GM18520 (cell line): ENCODE measurements around the gene DCAF10.
"Not testable (repeated sequence)": the region's sequence is repeated elsewhere in the genome, so short reads cannot be mapped to it uniquely, and the experiment has no call there.

ENCODE experiments used
- ATAC-seq: cut with Tn5 transposase; IDR thresholded peaks from one replicate; pipeline ENCODE4 v1.9.1; 2021; ENCODE audit not compliant: unreplicated experiment

Gene DCAF10

GRCh38 chr9:37906312-37907239, 106.0 kb downstream of the DCAF10 start:
- no peak for ATAC-seq

- ATAC-seq, result no peak
Measured at GRCh38 chr9:37908283-37908682, 107.7 kb downstream of the DCAF10 start.

GRCh38 chr9:37908698-37909186, 108.1 kb downstream of the DCAF10 start:
- ATAC-seq, result no peak

GRCh38 chr9:37909326-37909725, 108.7 kb downstream of the DCAF10 start:
- ATAC-seq, result no peak

GRCh38 chr9:37909836-37910235, 109.2 kb downstream of the DCAF10 start:
- not testable (repeated sequence) for ATAC-seq

GRCh38 chr9:37910271-37910670, 109.7 kb downstream of the DCAF10 start:
- ATAC-seq, result no peak

GRCh38 chr9:37911271-37911681, 110.7 kb downstream of the DCAF10 start:
- no peak for ATAC-seq

GRCh38 chr9:37913480-37914153, 113.0 kb downstream of the DCAF10 start:
- no peak for ATAC-seq

GRCh38 chr9:37914154-37914551, 113.6 kb downstream of the DCAF10 start:
- no peak for ATAC-seq

GRCh38 chr9:37914701-37915358, 114.2 kb downstream of the DCAF10 start:
- ATAC-seq, result no peak

- ATAC-seq, result no peak
Measured at GRCh38 chr9:37915911-37916470, 115.4 kb downstream of the DCAF10 start.

- no peak for ATAC-seq
Measured at GRCh38 chr9:37916471-37917312, 116.1 kb downstream of the DCAF10 start.
